Adipose tissue (tissue), 3 donors: ENCODE results near the gene SPRED2. TPM values are rescaled to one million over a fixed set of nuclear protein-coding genes. Genes with fewer than 3 reads are reported as not detected.

Experiments
- H3K27ac ChIP-seq: one replicate; pipeline ENCODE4 v1.5.1; 2013; ENCODE audit warnings: low read depth, low read length
- WGBS, 3 donors: extraction: QIAGEN DNeasy Blood & Tissue Kit; methylation state at CpG; one replicate each; pipeline ENCODE4 v1.1.7; 2013; 5-methylcytosine and 5-hydroxymethylcytosine counted together
- polyA plus RNA-seq, 3 donors: library from polyadenylated mRNA; stranded (reverse); fragments of 200-250 nt; gene quantifications; one replicate each; pipeline ENCODE4 v1.2.3, GENCODE V29; 2013
- donor health status: healthy with polysubstance abuse.
- donor health status: Bipolar disorder and iron deficiency.
- donor health status: healthy.

Gene SPRED2
- polyA plus RNA-seq, 3 donors, result 8.0 to 21.1 (median 20.8) TPM

DNA sequence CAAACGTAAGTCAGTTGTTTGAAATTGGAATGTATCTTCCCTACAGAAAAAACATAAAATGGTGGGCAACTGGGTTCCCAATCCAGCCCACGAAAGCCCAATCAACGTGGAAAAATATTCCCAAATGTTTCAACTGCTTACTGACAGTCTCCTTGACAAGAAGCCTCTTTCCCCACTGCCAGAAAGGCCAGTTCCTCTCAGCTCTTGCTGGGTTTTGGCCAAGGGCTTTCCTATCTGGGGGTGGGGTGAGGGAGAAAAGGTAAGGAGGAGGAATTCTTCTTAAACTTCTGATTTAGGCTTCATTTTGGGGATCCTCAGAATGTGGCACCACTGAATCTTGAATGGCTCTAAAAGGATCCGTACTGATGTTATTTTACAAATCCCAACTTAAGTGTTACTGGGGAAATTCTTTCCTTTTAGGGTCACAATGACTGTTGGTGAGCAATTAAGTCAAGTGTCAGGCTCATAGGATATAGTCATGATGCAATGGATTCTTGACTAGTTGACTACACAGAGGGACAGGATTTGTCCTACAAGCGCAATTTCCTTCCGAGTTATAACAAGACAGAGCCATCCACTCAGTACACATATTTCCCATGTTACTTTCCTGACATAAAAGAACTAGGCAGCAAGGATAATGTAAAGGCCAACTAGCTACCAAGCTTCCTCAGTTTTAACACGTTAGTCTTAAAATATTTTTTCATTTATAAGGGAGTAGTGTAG lies 73.6 kb downstream of the SPRED2 start:
- no peak overlapping the region for H3K27ac ChIP-seq

DNA sequence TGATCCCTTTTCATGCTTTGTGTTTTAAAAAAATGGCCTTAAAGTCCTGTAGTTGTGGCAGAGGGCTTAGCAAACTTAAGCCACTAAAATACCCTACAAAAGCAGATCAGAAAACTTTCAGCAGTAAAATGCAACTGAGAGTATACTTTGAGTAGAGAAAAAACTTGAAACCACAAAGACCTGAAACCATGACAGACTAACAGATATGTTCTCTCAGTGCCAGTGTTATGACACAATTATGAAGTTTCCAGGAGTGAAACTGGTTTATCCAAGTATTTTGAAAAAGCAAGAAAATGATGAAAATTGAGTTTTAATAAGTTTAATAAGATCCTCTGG lies 74.5 kb downstream of the SPRED2 start:
- no peak overlapping the region for H3K27ac ChIP-seq

More for the DNA sequence above, 73.6 kb downstream of the SPRED2 start:
- WGBS, 3 donors, result 56 to 85% (median 64%) methylated on average over 7 of the region's 7 CpGs

DNA sequence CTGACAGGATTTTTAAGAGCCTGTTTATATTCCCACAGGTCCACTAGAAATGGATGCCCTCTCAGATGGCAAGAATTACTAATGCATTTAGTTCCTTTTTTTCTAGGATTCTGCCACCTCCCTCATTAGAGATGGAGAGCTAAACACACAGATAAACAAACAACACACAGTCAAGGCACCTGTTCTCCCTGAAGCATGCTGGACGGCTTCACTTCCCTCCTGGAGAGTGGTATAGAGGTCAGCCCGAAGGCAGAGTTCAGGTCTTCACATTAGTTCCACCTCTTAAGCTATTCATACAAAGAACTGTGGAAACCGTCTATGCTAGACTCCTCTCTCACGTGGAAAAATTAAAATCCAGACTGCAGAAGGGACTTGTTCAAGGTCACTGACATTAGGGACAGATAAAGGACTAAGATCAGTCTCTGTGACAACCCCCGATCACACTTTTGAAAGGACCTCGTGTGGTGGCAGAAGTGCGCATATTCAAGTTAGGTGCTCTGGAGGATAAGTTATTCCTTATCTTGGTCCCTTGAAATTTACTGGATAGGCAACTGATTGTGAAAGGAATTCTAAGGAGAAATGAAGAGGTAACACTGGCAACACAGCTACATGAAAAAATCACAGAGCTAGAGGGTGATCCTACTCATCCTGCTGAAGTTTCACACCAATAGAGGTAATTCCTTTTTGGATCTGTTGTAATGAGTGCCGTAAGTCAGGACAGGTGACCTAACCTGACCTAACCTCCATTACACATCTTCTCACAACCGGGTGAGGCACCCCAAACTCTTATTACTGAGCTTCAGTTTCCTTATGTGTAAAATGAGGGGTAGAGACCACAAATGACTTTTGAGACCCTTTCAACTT lies 75.1 kb downstream of the SPRED2 start:
- 60 to 85% (median 81%) methylated on average over 9 of the region's 9 CpGs for WGBS, 3 donors
- no peak overlapping the region for H3K27ac ChIP-seq

DNA sequence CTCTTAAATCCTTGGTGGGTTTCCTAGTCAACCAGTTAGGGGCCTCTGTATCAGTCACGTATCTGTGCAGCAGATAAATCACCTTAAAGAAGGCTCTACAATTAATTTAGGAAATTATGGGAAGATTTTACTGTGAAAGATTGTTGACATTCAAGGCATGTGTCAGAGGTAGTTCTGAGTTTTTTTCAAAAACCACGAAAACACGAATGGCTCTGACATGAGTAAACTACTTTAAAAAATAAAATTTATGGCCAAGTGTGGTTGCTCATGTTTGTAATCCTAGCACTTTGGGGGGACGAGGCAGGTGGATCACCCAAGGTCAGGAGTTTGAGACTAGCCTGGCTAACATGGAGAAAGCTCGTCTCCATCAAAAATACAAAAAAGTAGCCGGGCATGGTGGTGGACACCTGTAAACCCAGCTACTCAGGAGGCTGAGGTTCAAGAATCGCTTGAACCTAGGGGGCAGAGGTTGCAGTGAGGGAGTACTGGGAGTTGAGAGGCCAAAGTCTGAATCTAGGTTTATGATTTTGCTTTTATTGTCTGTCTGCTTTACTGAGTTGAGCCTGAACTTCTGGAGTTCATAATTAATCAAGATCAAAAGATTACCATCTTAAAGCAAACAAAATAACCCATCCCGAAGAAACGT lies 77.1 kb downstream of the SPRED2 start:
- WGBS, 3 donors, result 82 to 89% (median 83%) methylated on average over 9 of the region's 9 CpGs

DNA sequence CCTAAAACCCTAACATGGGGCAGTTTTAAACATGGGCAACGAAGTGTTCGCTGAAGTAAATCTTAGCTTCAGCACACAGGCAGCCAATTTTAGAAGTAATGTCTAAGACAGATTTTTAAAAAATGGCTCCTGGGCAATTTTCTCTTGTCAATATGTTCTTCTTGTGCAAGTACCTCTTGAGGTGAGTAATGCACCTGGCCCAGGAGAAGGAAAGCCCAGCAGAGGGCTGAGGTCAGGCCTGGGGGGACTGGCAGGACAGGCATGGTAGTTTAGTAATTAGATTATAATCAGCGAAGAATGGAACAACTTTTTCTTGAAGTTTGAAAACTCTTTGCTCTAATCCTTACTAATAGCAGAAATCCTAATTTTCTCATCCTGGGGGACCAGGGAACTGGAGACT lies 77.6 kb downstream of the SPRED2 start:
- WGBS, 3 donors, result 98 to 100% (median 99%) methylated on average over 3 of the region's 3 CpGs
- no peak overlapping the region for H3K27ac ChIP-seq

More for the DNA sequence above, 77.1 kb downstream of the SPRED2 start:
- no peak overlapping the region for H3K27ac ChIP-seq

DNA sequence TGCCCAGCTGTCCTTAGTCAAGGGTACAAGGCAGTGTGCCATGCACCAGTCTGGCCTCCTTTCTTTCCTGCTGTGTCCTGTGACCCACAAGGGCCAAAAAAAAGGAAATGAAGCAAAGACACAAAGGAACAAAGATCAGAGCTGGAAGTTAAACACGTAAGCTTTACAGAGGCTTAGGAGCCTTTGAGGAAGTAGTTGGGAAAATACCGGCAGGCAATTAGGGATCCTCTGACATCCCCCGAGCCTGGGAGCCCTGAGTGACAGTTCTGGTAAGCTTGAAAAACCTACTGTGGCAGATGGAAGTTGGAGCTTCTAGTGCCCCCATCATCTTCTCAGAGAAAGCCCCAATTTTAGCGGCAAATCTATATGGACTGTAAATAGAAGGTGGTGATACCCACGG lies 78.5 kb downstream of the SPRED2 start:
- H3K27ac ChIP-seq, result no peak overlapping the region
- WGBS, 3 donors, result 47 to 87% (median 50%) methylated on average over 5 of the region's 5 CpGs

DNA sequence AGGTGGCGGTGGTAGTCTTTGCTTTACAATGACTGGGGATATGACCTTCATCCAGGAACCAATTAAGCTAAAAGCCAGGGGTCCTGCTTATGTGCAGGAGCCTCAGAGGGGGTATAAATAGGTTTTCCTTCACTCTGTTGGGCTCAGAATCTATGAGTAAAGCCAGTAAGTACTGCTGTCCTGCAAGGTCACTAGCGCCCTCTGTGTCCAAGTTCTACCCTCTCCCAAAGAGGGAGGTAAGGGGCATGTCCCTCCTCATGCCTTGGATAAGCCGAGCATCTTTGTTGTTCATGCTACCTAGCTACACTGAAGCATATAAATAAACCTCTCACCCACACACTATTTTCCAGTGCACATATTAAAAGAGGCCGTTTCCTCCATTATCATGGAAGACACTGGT lies 79.4 kb downstream of the SPRED2 start:
- no peak overlapping the region for H3K27ac ChIP-seq
- 94 to 97% (median 96%) methylated on average over 4 of the region's 4 CpGs for WGBS, 3 donors

DNA sequence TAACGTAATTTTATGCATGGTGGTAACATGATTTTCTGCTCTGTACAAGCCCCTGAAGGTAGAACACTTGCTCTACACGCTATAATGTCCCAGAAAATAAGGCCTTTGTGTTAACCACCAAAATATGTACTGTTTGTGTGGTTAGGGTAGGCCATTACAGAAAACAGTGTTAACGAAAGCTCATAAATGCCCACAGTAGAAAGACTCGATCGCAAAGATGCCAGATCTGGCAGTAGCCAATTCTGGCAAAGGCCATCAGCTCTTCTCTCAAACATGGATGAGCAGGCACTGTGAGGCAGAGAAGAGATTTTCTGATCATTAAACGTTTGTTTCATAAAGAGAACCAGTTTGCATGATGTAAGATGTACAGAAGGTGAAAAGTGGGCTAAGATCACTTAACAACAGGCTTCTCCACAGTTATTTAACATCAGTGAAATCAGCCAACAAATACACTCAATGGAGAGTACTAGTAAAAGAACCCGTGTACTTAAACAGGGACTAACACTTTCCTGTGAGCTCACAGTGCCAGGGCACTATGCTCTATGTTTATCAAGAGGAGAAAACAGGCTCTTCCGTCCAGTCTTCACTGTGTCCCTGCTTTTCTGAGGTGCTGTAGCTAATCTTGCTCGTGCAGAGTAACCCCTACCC lies 80.3 kb downstream of the SPRED2 start:
- WGBS, 3 donors, result 77 to 87% (median 85%) methylated on average over 9 of the region's 9 CpGs
- H3K27ac ChIP-seq, result no peak overlapping the region

DNA sequence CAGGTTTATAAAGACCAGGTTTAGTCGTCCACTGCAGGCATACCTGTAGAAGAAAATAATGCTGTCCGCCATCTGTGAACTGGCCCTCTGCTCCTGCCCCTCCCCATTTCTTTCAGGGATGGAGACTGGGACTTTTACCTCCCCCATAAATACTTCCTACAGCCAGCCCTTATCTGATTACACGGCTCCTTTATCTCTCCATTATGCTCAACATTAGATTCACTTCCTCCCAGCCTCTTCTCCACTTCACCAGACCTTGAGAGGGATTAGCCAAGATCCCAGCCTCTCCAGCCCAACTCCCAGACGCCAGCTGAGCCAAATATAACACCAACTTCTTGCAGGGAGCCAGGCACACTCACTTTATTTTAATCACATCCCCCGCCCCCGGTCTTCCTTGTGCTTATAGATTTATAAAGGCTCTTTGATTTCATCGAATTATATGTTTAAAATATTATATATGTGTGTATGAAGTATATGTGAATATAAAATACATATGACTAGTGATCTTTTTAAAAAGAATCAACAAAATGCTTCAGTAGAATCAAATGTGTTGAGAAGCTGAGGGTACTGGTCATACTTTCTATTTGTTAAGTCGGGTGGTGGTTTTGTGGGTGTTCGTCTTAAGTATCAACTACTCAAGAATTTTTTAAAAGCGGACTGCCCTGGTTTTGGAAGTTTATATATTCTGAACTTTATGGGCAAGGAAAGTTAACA lies 81.0 kb downstream of the SPRED2 start:
- no peak overlapping the region for H3K27ac ChIP-seq

DNA sequence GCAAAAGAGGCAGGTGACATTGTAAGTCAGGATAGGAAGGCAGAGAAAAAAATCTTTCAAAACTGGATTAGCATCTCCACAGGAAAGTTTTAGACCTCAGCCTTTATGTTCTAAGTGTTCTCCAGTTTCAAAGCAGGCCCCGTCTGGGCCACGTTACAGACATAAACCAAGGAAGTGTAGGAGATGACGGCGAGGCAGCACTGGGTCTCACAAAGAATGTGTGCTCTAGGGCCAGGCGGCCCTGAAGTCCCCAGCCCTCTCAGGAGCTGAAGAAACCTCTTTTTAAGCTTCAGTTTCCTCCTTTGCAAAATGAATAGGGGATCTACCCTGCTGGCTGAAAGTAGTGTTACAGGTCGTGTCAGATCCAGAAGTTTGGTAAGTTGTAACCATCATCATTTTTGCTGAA lies 81.7 kb downstream of the SPRED2 start:
- no peak overlapping the region for H3K27ac ChIP-seq
- WGBS, 3 donors, result 56 to 77% (median 63%) methylated on average over 6 of the region's 6 CpGs

More for the DNA sequence above, 81.0 kb downstream of the SPRED2 start:
- 71 to 72% (median 71%) methylated on average over 10 of the region's 10 CpGs for WGBS, 3 donors

DNA sequence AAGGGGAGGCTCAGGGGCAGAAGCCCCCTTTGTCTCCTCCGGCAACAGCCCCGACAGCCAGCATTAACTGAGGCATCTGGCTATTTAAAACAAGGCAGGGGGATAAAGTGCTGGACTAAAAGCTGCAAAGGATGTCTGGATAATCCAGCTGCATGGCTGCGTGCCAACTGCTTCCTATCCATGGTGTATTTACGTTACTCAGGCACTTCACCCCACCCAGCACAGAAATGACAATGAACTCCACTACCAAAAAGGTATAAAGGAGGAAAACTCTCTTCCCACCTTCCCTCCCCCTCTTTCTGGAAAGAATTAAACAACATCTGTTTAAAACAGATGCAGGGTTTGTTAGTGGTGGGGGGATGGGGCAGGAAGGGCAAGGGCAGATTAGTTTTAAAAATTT lies 82.5 kb downstream of the SPRED2 start:
- WGBS, 3 donors, result 28 to 52% (median 29%) methylated on average over 4 of the region's 4 CpGs
- H3K27ac ChIP-seq, result no peak overlapping the region

DNA sequence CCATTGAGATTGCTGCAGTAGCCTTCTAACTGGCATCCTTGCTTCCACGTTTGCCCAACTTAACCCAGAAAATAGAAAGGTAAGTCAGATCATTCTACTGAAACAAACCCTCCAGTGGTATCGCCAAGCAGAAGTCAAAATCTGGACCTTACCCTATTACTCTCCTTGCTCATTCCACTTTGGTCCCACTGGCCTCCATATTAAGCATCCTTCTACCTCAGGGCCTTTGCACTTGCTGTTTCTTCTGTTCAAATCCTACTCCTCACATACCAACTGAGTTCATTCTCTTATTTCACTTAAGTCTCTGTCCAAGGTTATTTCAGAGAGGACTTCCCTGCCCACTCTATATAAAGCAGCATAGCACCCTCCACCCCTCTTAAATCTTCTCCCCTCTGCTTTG lies 84.5 kb downstream of the SPRED2 start:
- 96 to 100% (median 96%) methylated on average over 2 of the region's 2 CpGs for whole genome bisulfite sequencing, 3 donors
- no peak overlapping the region for H3K27ac ChIP-seq

DNA sequence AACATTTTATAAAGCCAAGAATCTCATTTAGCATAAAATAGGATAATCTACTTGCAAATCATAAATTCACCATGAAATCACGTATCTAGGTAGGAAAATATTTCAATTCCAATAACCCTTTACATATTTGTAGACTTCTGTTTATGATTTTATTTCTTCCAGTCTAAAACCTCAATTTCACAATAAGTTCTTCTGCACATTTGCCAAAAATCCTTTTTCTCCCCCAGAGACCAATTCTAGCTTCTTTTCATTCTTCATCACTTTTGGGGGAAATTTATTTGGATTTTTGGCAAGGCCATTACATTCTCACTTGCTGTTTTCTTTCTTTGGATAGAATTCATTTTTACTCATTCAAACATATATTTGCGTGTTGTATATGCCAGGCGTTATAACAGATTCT lies 86.8 kb downstream of the SPRED2 start:
- H3K27ac ChIP-seq, result no peak overlapping the region
- 69 to 89% (median 75%) methylated on average over 3 of the region's 3 CpGs for WGBS, 3 donors

DNA sequence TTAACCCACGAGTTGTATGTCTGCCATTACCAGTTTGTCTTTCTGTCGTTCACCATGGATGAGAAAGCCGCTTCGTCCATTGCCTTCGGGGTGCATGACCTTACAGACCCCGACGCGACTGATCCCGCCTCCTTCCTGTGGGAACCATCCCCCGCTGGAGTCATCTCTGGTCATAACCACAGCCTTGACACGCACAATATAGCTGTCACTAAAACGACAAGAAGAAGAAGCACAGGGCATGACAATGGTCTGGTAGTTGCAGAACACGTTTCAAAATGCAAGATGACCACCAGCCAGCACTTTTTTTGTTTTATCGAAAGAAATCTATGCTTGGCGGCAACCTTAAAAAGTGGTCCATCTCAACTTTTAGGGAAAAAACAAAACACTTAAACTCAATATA lies 87.7 kb downstream of the SPRED2 start:
- H3K27ac ChIP-seq, result no peak overlapping the region
- WGBS, 3 donors, result 67 to 81% (median 72%) methylated on average over 15 of the region's 15 CpGs

DNA sequence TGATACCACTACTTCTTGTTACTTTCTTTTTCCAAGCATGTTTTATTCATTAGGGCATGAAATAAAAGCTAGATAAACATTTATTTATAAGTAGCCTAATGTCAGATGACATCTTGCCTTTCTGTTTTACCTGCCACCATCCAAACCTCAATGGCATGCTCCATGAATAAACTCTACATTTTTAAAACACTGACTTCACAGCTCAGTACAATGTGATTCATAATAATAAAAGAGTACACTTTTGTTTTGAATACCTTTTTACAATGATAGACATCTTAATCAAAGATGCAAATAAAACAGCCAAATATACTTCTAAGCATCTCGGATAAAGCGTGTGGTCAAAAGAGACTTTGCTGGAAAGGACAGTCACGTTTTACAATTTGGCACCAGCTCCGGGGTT lies 88.2 kb downstream of the SPRED2 start:
- H3K27ac ChIP-seq, result no peak overlapping the region
- 66 to 83% (median 82%) methylated on average over 4 of the region's 4 CpGs for WGBS, 3 donors

DNA sequence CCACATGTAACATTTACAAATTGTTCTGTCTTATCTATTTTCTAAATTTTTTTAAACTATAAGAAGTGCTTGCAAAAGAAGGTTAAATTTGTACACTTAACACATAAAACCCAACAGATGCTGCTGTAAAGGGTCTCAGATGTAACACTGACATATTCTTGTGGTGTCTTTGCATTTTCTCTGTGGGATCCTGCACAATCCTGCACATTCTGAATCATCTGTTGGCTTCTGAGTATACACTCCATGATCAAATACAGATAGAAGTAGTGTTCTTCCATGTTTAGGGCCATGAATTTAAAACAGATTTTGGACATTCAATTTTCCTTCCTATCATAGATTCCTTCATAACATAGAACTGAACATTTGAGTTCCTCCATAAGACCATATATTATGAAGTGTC lies 89.0 kb downstream of the SPRED2 start:
- no peak overlapping the region for H3K27ac ChIP-seq

DNA sequence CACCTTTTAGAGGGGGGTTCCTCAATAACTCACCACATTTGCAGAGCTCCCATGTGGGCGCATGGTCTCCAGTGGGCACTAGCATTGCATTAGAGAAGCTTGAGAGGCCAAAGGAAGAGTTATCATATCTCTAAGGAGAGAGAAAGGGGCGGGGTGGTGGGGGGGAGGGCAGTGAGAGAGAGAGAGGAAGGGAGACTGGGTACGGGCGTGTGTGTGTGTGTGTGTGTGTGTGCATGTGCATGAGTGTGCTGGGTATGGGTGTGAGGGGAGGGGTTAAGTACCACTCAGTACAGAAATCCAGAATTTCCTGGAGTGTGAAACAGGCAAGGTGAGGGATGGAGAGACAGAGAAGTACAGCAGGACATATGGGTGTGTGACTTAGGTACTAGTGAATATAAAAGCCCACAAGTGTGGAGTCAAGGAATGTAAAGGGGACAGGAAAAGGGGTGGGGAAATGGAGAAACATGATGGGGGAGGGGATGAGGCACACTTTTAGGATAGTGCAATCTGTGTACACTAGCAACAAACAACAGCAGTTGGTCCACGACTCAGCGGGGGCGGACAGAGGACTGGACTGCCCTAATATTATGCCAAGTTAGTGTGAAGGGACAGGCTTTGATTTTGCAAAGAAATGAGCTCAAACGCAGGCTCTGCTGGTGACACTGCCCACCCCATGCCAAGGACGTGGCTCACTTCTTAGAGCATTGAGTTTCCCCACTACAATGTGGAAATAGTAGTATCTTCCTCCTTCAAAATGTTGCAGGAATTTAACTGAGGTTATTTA lies 91.3 kb downstream of the SPRED2 start:
- H3K27ac ChIP-seq, result no peak overlapping the region
- WGBS, 3 donors, result 83 to 87% (median 86%) methylated on average over 9 of the region's 9 CpGs

DNA sequence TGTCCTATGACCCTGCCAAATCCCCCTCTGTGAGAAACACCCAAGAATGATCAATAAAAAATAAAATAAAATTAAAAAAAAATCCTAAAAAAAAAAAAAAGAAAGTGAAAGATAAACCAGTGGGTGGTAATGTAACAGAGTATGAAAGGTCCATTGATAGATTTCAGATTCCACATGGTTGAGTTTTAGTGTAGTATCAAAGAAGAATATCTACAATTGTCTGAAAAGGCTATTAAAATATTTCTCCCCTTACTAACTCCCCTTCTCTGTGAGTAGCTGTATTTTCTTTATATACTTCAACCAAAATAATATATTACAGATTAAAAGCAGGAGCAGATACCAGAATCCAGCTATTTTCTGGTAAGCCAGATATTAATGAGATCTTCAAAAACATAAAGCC lies 92.8 kb downstream of the SPRED2 start:
- H3K27ac ChIP-seq, result no peak overlapping the region
